ENCODE data around the gene ATL1. TPM values are rescaled to one million over a fixed set of nuclear protein-coding genes. Genes with fewer than 3 reads are reported as not detected.

Gene ATL1
- total RNA-seq, 1 donor from 2014 or later: 0.40 TPM

Other genes with a start within 250 kb of the ATL1 start
- gene L2HGDH, start 247.9 kb upstream of the ATL1 start, total RNA-seq: 2.4 and 3.9 TPM in 2 replicates
- gene DMAC2L, start 247.8 kb upstream of the ATL1 start, total RNA-seq: 4.1 and 4.2 TPM in 2 replicates
- gene CDKL1, start 163.3 kb upstream of the ATL1 start, total RNA-seq: 28.3 and 31.9 TPM in 2 replicates
- gene MAP4K5, start 27.6 kb upstream of the ATL1 start, total RNA-seq: 30.9 and 53.6 TPM in 2 replicates
- gene SAV1, start 108.2 kb downstream of the ATL1 start, total RNA-seq: 13.7 and 14.1 TPM in 2 replicates

All from lung microvascular endothelial cell (primary cell).